Gastroesophageal sphincter (tissue), 2 donors: ENCODE measurements around the gene RPS6KA4.

Experiments used
- EP300 ChIP-seq: sonication (generic); formaldehyde crosslinking; IDR thresholded peaks from one replicate; pipeline ENCODE4 v1.6.1; 2017; ENCODE audit warnings: antibody characterized with exemption, mild to moderate bottlenecking
- POLR2A ChIP-seq, 2 donors: fragments of 450-650 bp; IDR thresholded peaks; one replicate each; pipeline ENCODE4 v1.6.1; 2017; ENCODE audit warnings: antibody characterized with exemption in 2 of 2, mild to moderate bottlenecking in 2 of 2, moderate library complexity in 1 of 2

DNA sequence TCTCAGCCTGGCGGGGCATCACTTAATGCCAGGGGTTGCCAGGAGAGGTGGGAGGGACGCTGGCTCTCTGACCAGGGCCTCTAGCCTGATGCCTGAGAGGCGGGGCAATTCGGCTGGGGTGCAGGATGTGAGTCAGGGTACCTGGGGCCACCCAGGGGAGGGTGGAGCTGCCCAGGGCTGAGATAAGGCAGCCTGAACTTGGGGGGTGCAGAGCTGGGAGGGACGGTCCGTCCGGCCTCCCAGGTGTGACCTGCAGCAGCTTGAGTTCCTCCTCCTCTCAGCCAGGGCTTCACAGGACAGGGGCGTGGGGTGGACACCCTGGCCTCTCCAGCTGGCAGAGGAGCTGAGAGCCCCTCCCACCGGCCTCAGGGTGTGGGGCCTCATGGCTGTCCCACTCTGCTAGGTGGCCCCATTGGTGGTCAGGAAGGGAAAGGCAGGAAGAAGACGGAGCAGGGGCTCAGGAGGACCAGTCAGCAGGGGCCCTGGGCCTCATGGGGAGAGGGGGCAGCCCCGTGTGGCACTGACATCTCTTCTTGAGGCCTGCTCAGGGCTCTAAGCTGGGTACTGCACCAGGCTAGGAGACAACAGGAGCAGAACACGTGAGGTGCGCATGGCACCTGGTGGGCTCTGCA lies 942 bp upstream of the RPS6KA4 start:
- TF ChIP-seq EP300 (no peak), POLR2A (IDR thresholded peaks at IDR 0.05) (no peak)
